ENCODE data around the gene SPECC1L.
"Not testable (repeated sequence)": the region's sequence is repeated elsewhere in the genome, so short reads cannot be mapped to it uniquely, and the experiment has no call there.

- TF ChIP-seq EP300, CTCF (IDR thresholded peaks at IDR 0.05): not testable (repeated sequence)
These were observed 6.2 kb upstream of the SPECC1L start for GRCh38 chr22:24264329-24264896.
